Skeletal muscle cell (primary cell): ENCODE data around the gene NTN5.

Experiments used
- DNase-seq: peaks from one replicate; pipeline ENCODE4 v3.0.0-alpha.2; 2010; ENCODE audit warnings: low read depth
- H3K4me3 ChIP-seq: 2 replicates; pipeline ENCODE4 v1.5.1; 2011; ENCODE audit warnings: low read depth, mild to moderate bottlenecking, control low read depth, low read length, moderate library complexity

The NTN5 gene

GRCh38 chr19:48648134-48648533, 24.7 kb downstream of the NTN5 start:
- DNase-seq: no peak
- H3K4me3 ChIP-seq: no peak overlapping the region

- DNase-seq: no peak
- peak overlapping the region; percentile 55 for H3K4me3 ChIP-seq
These were observed 26.0 kb downstream of the NTN5 start for GRCh38 chr19:48646722-48647216.

GRCh38 chr19:48646001-48646721, 26.7 kb downstream of the NTN5 start, which contains the start of gene CA11:
Gene CA11, minus strand, starts transcription at chr19:48646187. Its CDS starts 555 bp downstream, at chr19:48645632.
- peak within 1 kb of the TSS; percentile 55 for H3K4me3 ChIP-seq
- DNase-seq: no peak

GRCh38 chr19:48645620-48646000, 27.2 kb downstream of the NTN5 start:
- H3K4me3 ChIP-seq: peak overlapping the region; percentile 55
- DNase-seq: no peak

GRCh38 chr19:48644839-48645619, 27.8 kb downstream of the NTN5 start:
- no peak for DNase-seq
- peak overlapping the region; percentile 55 for H3K4me3 ChIP-seq

- DNase-seq: no peak
- no peak overlapping the region for H3K4me3 ChIP-seq
These were observed 28.5 kb downstream of the NTN5 start for GRCh38 chr19:48644355-48644754.

GRCh38 chr19:48642862-48643261, 30.0 kb downstream of the NTN5 start:
- no peak overlapping the region for H3K4me3 ChIP-seq

GRCh38 chr19:48641850-48642249, 31.0 kb downstream of the NTN5 start:
- H3K4me3 ChIP-seq: no peak overlapping the region
- no peak for DNase-seq

More at GRCh38 chr19:48642862-48643261, 30.0 kb downstream of the NTN5 start:
- DNase-seq: no peak

GRCh38 chr19:48639483-48640375, 33.1 kb downstream of the NTN5 start:
- H3K4me3 ChIP-seq: no peak overlapping the region
- no peak for DNase-seq

- no peak for DNase-seq
- no peak overlapping the region for H3K4me3 ChIP-seq
These were observed 33.9 kb downstream of the NTN5 start for GRCh38 chr19:48638831-48639381.

GRCh38 chr19:48637948-48638830, 34.6 kb downstream of the NTN5 start:
- peak; percentile 83 for DNase-seq
- peak overlapping the region; percentile 56 for H3K4me3 ChIP-seq

- peak overlapping the region; percentile 56 for H3K4me3 ChIP-seq
- peak; percentile 94 for DNase-seq
These were observed 35.3 kb downstream of the NTN5 start for GRCh38 chr19:48637449-48637947.

GRCh38 chr19:48636859-48637448, 35.9 kb downstream of the NTN5 start, which contains the start of gene DBP:
Gene DBP, minus strand, starts transcription at chr19:48637379. Its CDS starts 385 bp downstream, at chr19:48636994.
- DNase-seq: no peak

GRCh38 chr19:48635966-48636858, 36.6 kb downstream of the NTN5 start:
- DNase-seq: no peak
- H3K4me3 ChIP-seq: peak overlapping the region; percentile 56

More at GRCh38 chr19:48636859-48637448, 35.9 kb downstream of the NTN5 start, which contains the start of gene DBP:
- H3K4me3 ChIP-seq: peak within 1 kb of the TSS; percentile 56

- DNase-seq: no peak
- H3K4me3 ChIP-seq: peak overlapping the region; percentile 37
These were observed 37.4 kb downstream of the NTN5 start for GRCh38 chr19:48635263-48635965.
